Fibroblast of lung (primary cell): ENCODE data around the gene CTBP2. TPM values are rescaled to one million over a fixed set of nuclear protein-coding genes. Genes with fewer than 3 reads are reported as not detected.

Source experiments
- DNase-seq, 2 donors: peaks; one replicate each; pipeline versions ENCODE4 v3.0.0 to v3.0.0-alpha.2; 2010; ENCODE audit warnings: low read depth in 2 of 2
- H2AFZ ChIP-seq: 2 replicates; pipeline ENCODE4 v1.5.1; 2012; ENCODE audit warnings: low read length, control low read depth, inconsistent platforms
- H3K27ac ChIP-seq: 2 replicates; pipeline ENCODE4 v1.5.1; 2011; ENCODE audit warnings: low read length, control low read depth; ENCODE audit not compliant: insufficient read depth
- H3K27me3 ChIP-seq: 2 replicates; pipeline ENCODE4 v1.5.1; 2011; ENCODE audit warnings: mild to moderate bottlenecking, low read length; ENCODE audit not compliant: control insufficient read depth, insufficient read depth
- H3K36me3 ChIP-seq: 2 replicates; pipeline ENCODE4 v1.5.1; 2011; ENCODE audit warnings: low read length; ENCODE audit not compliant: control insufficient read depth, insufficient read depth
- H3K4me1 ChIP-seq: 2 replicates; pipeline ENCODE4 v1.5.1; 2011; ENCODE audit warnings: low read length; ENCODE audit not compliant: control insufficient read depth, insufficient read depth; ENCODE audit errors: extremely low read depth
- H3K4me2 ChIP-seq: 2 replicates; pipeline ENCODE4 v1.5.1; 2011; ENCODE audit warnings: low read length, control low read depth; ENCODE audit not compliant: insufficient read depth; ENCODE audit errors: extremely low read depth
- H3K4me3 ChIP-seq, 4 experiments: fragments of 200-600 bp in 1 of 4; sonication (generic) in 1 of 4; replicated peaks in 1 of 4; 2 replicates each; pipeline ENCODE4 v1.5.1; 2011 to 2016; ENCODE audit warnings: low read length in 4 of 4, low read depth in 3 of 4, mild to moderate bottlenecking in 3 of 4, control low read depth in 2 of 4, inconsistent platforms in 1 of 4, mixed read lengths in 1 of 4; ENCODE audit not compliant: insufficient read depth in 1 of 4; ENCODE audit errors: control extremely low read depth in 1 of 4
- H3K79me2 ChIP-seq: 2 replicates; pipeline ENCODE4 v1.5.1; 2012; ENCODE audit warnings: mild to moderate bottlenecking, low read length, inconsistent platforms; ENCODE audit not compliant: control insufficient read depth, insufficient read depth
- H3K9ac ChIP-seq: 2 replicates; pipeline ENCODE4 v1.5.1; 2011; ENCODE audit warnings: mild to moderate bottlenecking, low read length, control low read depth; ENCODE audit not compliant: insufficient read depth
- H3K9me3 ChIP-seq: 2 replicates; pipeline ENCODE4 v1.5.1; 2012; ENCODE audit warnings: low read depth, low read length; ENCODE audit not compliant: control insufficient read depth, insufficient read depth
- H4K20me1 ChIP-seq: 2 replicates; pipeline ENCODE4 v1.5.1; 2011; ENCODE audit warnings: low read length; ENCODE audit not compliant: control insufficient read depth, insufficient read depth; ENCODE audit errors: extremely low read depth
- EZH2 ChIP-seq: IDR thresholded peaks from 2 replicates; pipeline ENCODE4 v1.5.1; 2012; ENCODE audit warnings: low read length, control low read depth, mild to moderate bottlenecking; ENCODE audit errors: missing control alignments
- polyA plus RNA-seq, 2 donors: library from polyadenylated mRNA; depleted of rRNA in 1 of 2; stranded (reverse) in 1 of 2; unstranded in 1 of 2; fragments of >200 nt; gene quantifications; 2 replicates each; pipeline ENCODE4 v1.2.1, GENCODE V29; 2011 to 2012; ENCODE audit warnings: missing spikeins in 1 of 2
- total RNA-seq: library from RNA; depleted of rRNA; stranded (reverse); fragments of >200 nt; gene quantifications from 2 replicates; pipeline ENCODE4 v1.2.1, GENCODE V29; 2014
- TF ChIP-seq, protein P1 (sequence below), 2 donors: IDR thresholded peaks in 1 of 2; conservative IDR thresholded peaks in 1 of 2; 1 replicate in 1 of 2; 2 replicates in 1 of 2; pipeline ENCODE4 v1.5.1; 2011 to 2012; ENCODE audit warnings: low read length in 2 of 2, control low read depth in 1 of 2, inconsistent platforms in 1 of 2, low read depth in 1 of 2, mild to moderate bottlenecking in 1 of 2

Gene CTBP2
- total and polyA plus RNA-seq, 2 donors (not counting 1 experiment from before 2014, with no cell fraction given), result 72.1 to 73.3 TPM

DNA sequence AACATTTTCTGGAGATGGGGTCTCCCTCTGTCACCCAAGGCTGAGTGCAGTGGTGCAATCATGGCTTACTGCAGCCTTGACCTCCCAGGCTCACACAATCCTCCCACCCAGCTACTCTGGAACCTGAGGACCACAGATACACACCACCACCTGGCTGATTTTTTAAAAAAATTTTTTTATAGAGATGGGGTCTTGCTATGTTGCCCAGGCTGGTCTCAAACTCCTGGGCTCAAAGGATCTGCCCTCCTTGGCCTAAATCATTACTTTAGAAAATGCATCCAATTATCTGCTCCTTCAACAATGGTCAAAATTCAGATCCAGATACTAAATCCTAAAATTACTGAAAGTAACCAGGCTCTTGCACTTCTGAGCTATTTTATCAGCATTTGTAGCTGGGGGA lies 55.2 kb downstream of the CTBP2 start:
- H3K79me2 ChIP-seq, result peaks cover 91% of the 10 kb centered on the region
- no peak overlapping the region for H2AFZ ChIP-seq
- H3K4me1 ChIP-seq, result peaks cover 12% of the 10 kb centered on the region
- no peak overlapping the region for H3K4me3 ChIP-seq
- TF ChIP-seq EZH2, result no peak
- TF ChIP-seq, protein P1, sequence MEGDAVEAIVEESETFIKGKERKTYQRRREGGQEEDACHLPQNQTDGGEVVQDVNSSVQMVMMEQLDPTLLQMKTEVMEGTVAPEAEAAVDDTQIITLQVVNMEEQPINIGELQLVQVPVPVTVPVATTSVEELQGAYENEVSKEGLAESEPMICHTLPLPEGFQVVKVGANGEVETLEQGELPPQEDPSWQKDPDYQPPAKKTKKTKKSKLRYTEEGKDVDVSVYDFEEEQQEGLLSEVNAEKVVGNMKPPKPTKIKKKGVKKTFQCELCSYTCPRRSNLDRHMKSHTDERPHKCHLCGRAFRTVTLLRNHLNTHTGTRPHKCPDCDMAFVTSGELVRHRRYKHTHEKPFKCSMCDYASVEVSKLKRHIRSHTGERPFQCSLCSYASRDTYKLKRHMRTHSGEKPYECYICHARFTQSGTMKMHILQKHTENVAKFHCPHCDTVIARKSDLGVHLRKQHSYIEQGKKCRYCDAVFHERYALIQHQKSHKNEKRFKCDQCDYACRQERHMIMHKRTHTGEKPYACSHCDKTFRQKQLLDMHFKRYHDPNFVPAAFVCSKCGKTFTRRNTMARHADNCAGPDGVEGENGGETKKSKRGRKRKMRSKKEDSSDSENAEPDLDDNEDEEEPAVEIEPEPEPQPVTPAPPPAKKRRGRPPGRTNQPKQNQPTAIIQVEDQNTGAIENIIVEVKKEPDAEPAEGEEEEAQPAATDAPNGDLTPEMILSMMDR (conservative IDR thresholded peaks at IDR 0.05 in 1 of 2, IDR thresholded peaks at IDR 0.05 in 1 of 2; ENCODE audit: low read depth in 1 of 2, low read length in 2 of 2), result no peak
- no peak for DNase-seq
- peaks cover 12% of the 10 kb centered on the region for H3K36me3 ChIP-seq
- H3K27me3 ChIP-seq, result no peaks in the 10 kb centered on the region
- H4K20me1 ChIP-seq, result peaks cover 2% of the 10 kb centered on the region
- H3K9ac ChIP-seq, result no peak overlapping the region
- no peaks in the 10 kb centered on the region for H3K9me3 ChIP-seq
- H3K27ac ChIP-seq, result no peak overlapping the region
- H3K4me2 ChIP-seq, result no peak overlapping the region

DNA sequence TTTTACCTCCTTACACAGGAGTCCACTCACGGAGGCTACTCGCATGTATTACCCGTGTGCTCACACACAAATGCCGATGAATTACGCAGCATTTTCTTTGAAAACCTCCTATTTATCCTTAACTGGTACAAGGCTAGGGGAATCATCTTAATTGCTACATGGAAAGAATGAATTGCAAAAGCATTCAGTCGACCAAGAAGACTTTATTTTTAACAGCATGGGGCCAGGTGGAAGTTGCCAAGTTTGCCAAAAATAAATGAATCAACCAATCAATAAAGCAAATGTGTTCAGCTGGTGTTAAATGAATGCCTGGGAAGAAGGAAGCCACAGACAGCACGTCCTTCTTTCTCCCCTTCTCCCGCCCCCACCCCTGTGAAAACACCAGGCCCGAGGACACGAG lies 55.8 kb downstream of the CTBP2 start:
- Histone ChIP-seq H3K4me2 (no peak overlapping the region), H3K27me3 (no peaks in the 10 kb centered on the region), H2AFZ (no peak overlapping the region), H3K36me3 (peaks cover 10% of the 10 kb centered on the region), H3K9me3 (no peaks in the 10 kb centered on the region), H3K9ac (no peak overlapping the region), H3K4me3 (no peak overlapping the region), H3K27ac (no peak overlapping the region), H3K79me2 (peaks cover 90% of the 10 kb centered on the region), H3K4me1 (peaks cover 12% of the 10 kb centered on the region), H4K20me1 (peaks cover 2% of the 10 kb centered on the region)
- TF ChIP-seq, protein P1 (conservative IDR thresholded peaks at IDR 0.05 in 1 of 2, IDR thresholded peaks at IDR 0.05 in 1 of 2; ENCODE audit: low read depth in 1 of 2, low read length in 2 of 2), result no peak
- no peak for TF ChIP-seq EZH2
- no peak for DNase-seq

DNA sequence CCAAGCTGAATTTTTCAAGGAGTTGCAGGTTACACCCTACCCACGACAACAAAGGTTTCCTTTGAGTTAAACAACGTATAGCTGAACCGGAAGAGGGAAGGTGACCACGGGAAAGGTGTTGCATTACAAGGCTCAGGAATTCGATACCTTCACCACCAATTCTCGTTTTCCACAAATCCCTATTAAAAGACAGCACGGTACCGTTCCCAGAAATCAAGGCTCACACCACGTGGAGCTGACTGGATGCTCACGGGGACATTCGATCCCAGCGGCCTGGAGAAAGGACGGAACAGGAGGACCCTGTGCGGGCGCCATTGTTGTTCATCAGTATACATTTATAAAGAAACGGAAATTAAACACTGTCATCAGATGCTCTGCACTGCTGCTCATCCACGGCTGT lies 56.4 kb downstream of the CTBP2 start:
- no peak overlapping the region for H3K4me2 ChIP-seq
- peaks cover 2% of the 10 kb centered on the region for H4K20me1 ChIP-seq
- no peak overlapping the region for H3K27ac ChIP-seq
- no peak overlapping the region for H3K4me3 ChIP-seq
- no peaks in the 10 kb centered on the region for H3K27me3 ChIP-seq
- no peak for TF ChIP-seq EZH2
- TF ChIP-seq, protein P1 (conservative IDR thresholded peaks at IDR 0.05 in 1 of 2, IDR thresholded peaks at IDR 0.05 in 1 of 2; ENCODE audit: low read depth in 1 of 2, low read length in 2 of 2), result no peak
- H3K36me3 ChIP-seq, result peaks cover 10% of the 10 kb centered on the region
- H3K9ac ChIP-seq, result no peak overlapping the region
- H3K4me1 ChIP-seq, result peaks cover 12% of the 10 kb centered on the region
- peaks cover 91% of the 10 kb centered on the region for H3K79me2 ChIP-seq
- no peak for DNase-seq
- no peak overlapping the region for H2AFZ ChIP-seq
- H3K9me3 ChIP-seq, result no peaks in the 10 kb centered on the region
